GM12878 (cell line): ENCODE results near the gene ANLN. TPM values are rescaled to one million over a fixed set of nuclear protein-coding genes. Genes with fewer than 3 reads are reported as not detected.

Experiments used
- ATAC-seq: fragments of 200-7000 bp; cut with Tn5 transposase; 3 replicates; pipeline ENCODE4 v1.9.1; 2020; ENCODE audit warnings: mild to moderate bottlenecking, moderate library complexity
- BruUV-seq: library from RNA; stranded (reverse); fragments of 400-500 nt; replicated peaks from 2 replicates; lab custom pipeline; 2021; lab: Mats Ljungman, UMichigan
- CTCF ChIA-PET: fragments of 300-600 bp; sonication (Branson Sonifier 250); formaldehyde crosslinking; extraction: SDS; loops from one replicate; lab custom pipeline; 2021; ENCODE audit warnings: inconsistent platforms; lab: Yijun Ruan, JAX
- POLR2A ChIA-PET: fragments of 350-600 bp; formaldehyde crosslinking; extraction: SDS; loops from one replicate; lab custom pipeline; 2021; ENCODE audit warnings: inconsistent platforms; lab: Charles Lee
- RAD21 ChIA-PET: fragments of 300-600 bp; sonication (Branson Sonifier 250); formaldehyde crosslinking; loops from one replicate; lab custom pipeline; 2023; ENCODE audit warnings: antibody characterized with exemption; ENCODE audit not compliant: unreplicated experiment; lab: Charles Lee
- SMC1A ChIA-PET: fragments of 300-600 bp; sonication (Branson Sonifier 250); formaldehyde crosslinking; loops from one replicate; lab custom pipeline; 2023; ENCODE audit not compliant: unreplicated experiment, uncharacterized antibody; lab: Charles Lee
- DNase-seq: peaks from one replicate; pipeline ENCODE4 v3.0.0-alpha.2; 2011; ENCODE audit warnings: low read depth, low spot score
- FAIRE-seq: peaks from 3 replicates; lab custom pipeline; 2011; peaks lifted over from hg19 to GRCh38; lab: Jason Lieb, UNC
- H2AFZ ChIP-seq: 2 replicates; pipeline ENCODE4 v1.6.0; 2011; ENCODE audit warnings: low read depth, low read length, control low read depth; ENCODE audit not compliant: control insufficient read depth
- H3K27ac ChIP-seq: 2 replicates; pipeline ENCODE4 v1.5.1; 2011; ENCODE audit warnings: control low read depth; ENCODE audit not compliant: control insufficient read depth, insufficient read depth
- H3K27me3 ChIP-seq, 2 experiments: replicated peaks in 1 of 2; 2 replicates each; pipeline versions ENCODE4 v1.6.0 to v1.6.1; 2011; ENCODE audit warnings: low read length in 1 of 2; ENCODE audit not compliant: control insufficient read depth in 2 of 2, insufficient read depth in 2 of 2
- H3K36me3 ChIP-seq, 2 experiments: 2 replicates each; pipeline ENCODE4 v1.5.1; 2011; ENCODE audit warnings: low read length in 1 of 2; ENCODE audit not compliant: control insufficient read depth in 2 of 2, insufficient read depth in 2 of 2
- H3K4me1 ChIP-seq: 2 replicates; pipeline ENCODE4 v1.6.1; 2011; ENCODE audit warnings: mild to moderate bottlenecking, low read length, moderate library complexity, mixed read lengths; ENCODE audit not compliant: control insufficient read depth, insufficient read depth
- H3K4me2 ChIP-seq: 2 replicates; pipeline ENCODE4 v1.6.0; 2011; ENCODE audit warnings: control low read depth; ENCODE audit not compliant: control insufficient read depth, insufficient read depth
- H3K4me3 ChIP-seq: fragments of 200-600 bp; sonication (generic); 2 replicates; pipeline ENCODE4 v1.5.1; 2016
- H3K79me2 ChIP-seq: 2 replicates; pipeline ENCODE4 v1.6.0; 2011; ENCODE audit warnings: low read length; ENCODE audit not compliant: control insufficient read depth, insufficient read depth
- H3K9ac ChIP-seq: 2 replicates; pipeline ENCODE4 v1.8.0; 2011; ENCODE audit warnings: low read length, control low read depth, mixed read lengths; ENCODE audit not compliant: control insufficient read depth, insufficient read depth
- H3K9me3 ChIP-seq: replicated peaks from 3 replicates; pipeline ENCODE4 v1.5.1; 2011; ENCODE audit warnings: mild to moderate bottlenecking, low read length; ENCODE audit not compliant: control insufficient read depth, insufficient read depth
- H4K20me1 ChIP-seq: 2 replicates; pipeline ENCODE4 v1.6.0; 2011; ENCODE audit not compliant: control insufficient read depth, insufficient read depth
- CHD1 ChIP-seq: IDR thresholded peaks from 2 replicates; pipeline ENCODE4 v1.6.1; 2012; ENCODE audit warnings: low read depth, low read length, improper control_type of control experiment
- CHD2 ChIP-seq: IDR thresholded peaks from 2 replicates; pipeline ENCODE4 v1.6.1; 2011; ENCODE audit warnings: low read depth, low read length, improper control_type of control experiment, borderline replicate concordance
- EED ChIP-seq: sonication (generic); IDR thresholded peaks from 2 replicates; pipeline ENCODE4 v1.6.1; 2016; ENCODE audit warnings: antibody characterized with exemption, low read depth
- FOXM1 ChIP-seq: IDR thresholded peaks from 2 replicates; pipeline ENCODE4 v1.6.1; 2012; ENCODE audit warnings: low read depth, mild to moderate bottlenecking, inconsistent platforms, low read length, moderate library complexity
- MEF2A ChIP-seq: IDR thresholded peaks from 2 replicates; pipeline ENCODE4 v1.6.1; 2011; ENCODE audit warnings: low read depth, mild to moderate bottlenecking, low read length, moderate library complexity; ENCODE audit not compliant: insufficient read depth
- MTA3 ChIP-seq: IDR thresholded peaks from 2 replicates; pipeline ENCODE4 v1.6.1; 2012; ENCODE audit warnings: low read length, inconsistent platforms, borderline replicate concordance
- PAX5 ChIP-seq: IDR thresholded peaks from 2 replicates; pipeline ENCODE4 v1.6.1; 2011; ENCODE audit warnings: low read depth, low read length, borderline replicate concordance
- POLR2A ChIP-seq: IDR thresholded peaks from 2 replicates; pipeline ENCODE4 v1.6.1; 2011; ENCODE audit warnings: low read depth, mild to moderate bottlenecking, low read length
- POU2F2 ChIP-seq: IDR thresholded peaks from 3 replicates; pipeline ENCODE4 v1.6.1; 2011; ENCODE audit warnings: low read depth, mild to moderate bottlenecking, low read length, borderline replicate concordance
- TCF3 ChIP-seq: IDR thresholded peaks from 2 replicates; pipeline ENCODE4 v1.6.1; 2012; ENCODE audit warnings: low read depth, mild to moderate bottlenecking, low read length, borderline replicate concordance; ENCODE audit not compliant: insufficient read depth
- YBX1 ChIP-seq: fragments of 450-650 bp; IDR thresholded peaks from 2 replicates; pipeline ENCODE4 v1.6.1; 2016; ENCODE audit warnings: antibody characterized with exemption
- ZZZ3 ChIP-seq: IDR thresholded peaks from 2 replicates; pipeline ENCODE4 v1.6.1; 2011; ENCODE audit warnings: low read depth; ENCODE audit not compliant: control insufficient read depth, insufficient read length
- WGBS: methylation state at CpG from one replicate; pipeline ENCODE4 v1.1.6; 2016; ENCODE audit warnings: low lambda C conversion rate; ENCODE audit not compliant: insufficient replicate concordance, insufficient coverage; ENCODE audit errors: missing lambda C conversion rate; 5-methylcytosine and 5-hydroxymethylcytosine counted together
- in situ Hi-C: fragments of 300-500 bp; cut with MboI; formaldehyde crosslinking; loops from 9 replicates; pipeline ENCODE4 v1.14.3; 2018; ENCODE audit warnings: mixed read lengths
- intact Hi-C: fragments of 100-400 bp; cut with micrococcal nuclease; formaldehyde crosslinking; loops from one replicate; pipeline ENCODE4 v1.14.2; 2022; ENCODE audit not compliant: unreplicated experiment
- polyA plus RNA-seq, 11 experiments: library from polyadenylated mRNA; depleted of rRNA in 4 of 11; unstranded in 6 of 11; stranded (reverse) in 5 of 11; fragments of >200 nt; fragmentation: Nextera tagmentation in 4 of 11; fragmentation: Illumina TruSeq in 1 of 11; extraction: Ambion mirVana in 4 of 11; extraction: Trizol in 1 of 11; gene quantifications; 1 replicate in 1 of 11; 2 replicates in 10 of 11; pipeline versions ENCODE4 v1.2.1 to v1.2.3, GENCODE V29; 2011 to 2016; ENCODE audit warnings: inconsistent platforms in 2 of 11, missing spikeins in 2 of 11, low read depth in 1 of 11
- total RNA-seq, 4 experiments: library from RNA; depleted of rRNA in 3 of 4; stranded (reverse); fragments of >200 nt in 3 of 4; fragmentation: Illumina TruSeq in 1 of 4; extraction: Trizol in 1 of 4; gene quantifications; 2 replicates each; pipeline versions ENCODE4 v1.2.1 to v1.2.3, GENCODE V29; 2013 to 2021
- TF ChIP-seq, protein P1 (sequence below): fragments of 150-350 bp; IDR thresholded peaks from 2 replicates; pipeline ENCODE4 v1.6.1; 2016; ENCODE audit warnings: low read depth, low read length
- TF ChIP-seq, protein P2 (sequence below): fragments of 450-650 bp; conservative IDR thresholded peaks from 2 replicates; pipeline ENCODE4 v1.6.1; 2017; ENCODE audit warnings: mild to moderate bottlenecking, moderate library complexity

ANLN gene
- total and polyA plus RNA-seq, 10 of the 15 experiments (the other 5 are each of a cell fraction or from before 2014, with no cell fraction given), result 9.5 to 32.1 (median 24.2) TPM

DNA sequence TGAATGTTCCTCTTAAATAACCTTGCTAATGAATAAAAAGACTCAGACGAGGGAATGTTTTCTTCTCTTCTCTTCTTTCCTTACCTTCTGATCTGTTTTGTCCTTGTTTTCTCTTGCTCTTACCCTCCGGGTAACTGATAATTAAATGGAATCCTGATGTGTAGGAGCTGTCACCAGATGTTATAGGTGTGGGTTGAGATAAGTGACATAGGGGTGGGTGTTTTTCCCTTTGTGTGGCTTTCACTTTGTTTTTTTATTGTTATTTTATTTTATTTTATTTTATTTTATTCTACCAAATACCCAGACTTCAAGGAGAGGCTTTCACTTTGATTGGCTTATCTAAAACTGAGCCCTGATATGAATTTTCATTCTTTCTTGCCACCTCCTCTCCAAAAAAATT, 25.5 kb downstream of the ANLN start:
- H3K4me3 ChIP-seq, result no peak overlapping the region
- SMC1A ChIA-PET, result no interaction called here
- no peak for TF ChIP-seq ZZZ3
- TF ChIP-seq, all 136 proteins: peak for 0
- no peak overlapping the region for H3K4me2 ChIP-seq
- H4K20me1 ChIP-seq, result no peaks in the 10 kb centered on the region
- ChIA-PET RAD21 (no interaction called here), POLR2A (no interaction called here), CTCF (interaction anchor here (0.5 to 2.1 kb wide), 2 partner anchors 27 to 89 kb away, joined by 3 to 6 read pairs; no protein-coding TSS in a partner anchor)
- H3K9me3 ChIP-seq, result no peaks in the 10 kb centered on the region
- no peaks in the 10 kb centered on the region for H3K79me2 ChIP-seq
- no peak overlapping the region for H2AFZ ChIP-seq
- ATAC-seq (no peak), FAIRE-seq (no peak), DNase-seq (no peak)
- H3K36me3 ChIP-seq, result peaks cover 10 to 21% of the 10 kb centered on the region in 2 experiments
- H3K27me3 ChIP-seq, result no peaks in the 10 kb centered on the region
- no peak overlapping the region for H3K27ac ChIP-seq
- no peak overlapping the region for H3K9ac ChIP-seq
- intact Hi-C loops (no loop called here), in situ Hi-C loops (no loop called here)
- 71% methylated on average over 2 of the region's 2 CpGs for WGBS
- H3K4me1 ChIP-seq, result no peaks in the 10 kb centered on the region
- no TSS peak for BruUV-seq

DNA sequence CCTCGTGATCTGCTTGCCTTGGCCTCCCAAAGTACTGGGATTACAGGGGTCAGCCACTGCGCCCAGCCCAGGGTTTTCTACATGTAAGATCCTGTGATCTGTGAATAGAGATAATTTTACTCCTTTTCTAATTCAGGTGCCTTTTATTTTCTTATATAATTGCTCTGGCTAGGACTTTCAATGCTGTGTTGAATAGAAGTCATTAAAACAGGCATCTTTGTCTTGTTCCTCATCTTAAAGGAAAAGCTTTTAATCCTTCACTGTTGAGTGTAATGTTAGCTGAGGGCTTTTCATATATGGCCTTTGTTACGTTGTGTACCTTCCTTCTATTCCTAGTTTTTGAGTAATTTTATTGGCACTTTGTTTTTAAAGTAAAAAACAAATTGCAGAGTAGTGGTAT, 26.6 kb downstream of the ANLN start:
- Histone ChIP-seq H3K4me3 (no peak overlapping the region), H3K27ac (no peak overlapping the region), H3K79me2 (no peaks in the 10 kb centered on the region), H3K4me1 (no peaks in the 10 kb centered on the region), H3K4me2 (no peak overlapping the region), H3K27me3 (no peaks in the 10 kb centered on the region), H4K20me1 (no peaks in the 10 kb centered on the region), H3K9ac (no peak overlapping the region), H3K36me3 (peaks cover 8 to 21% of the 10 kb centered on the region in 2 experiments), H2AFZ (no peak overlapping the region), H3K9me3 (no peaks in the 10 kb centered on the region)
- ChIA-PET CTCF (no interaction called here), RAD21 (no interaction called here), POLR2A (no interaction called here), SMC1A (no interaction called here)
- no peak for DNase-seq
- FAIRE-seq, result no peak
- no peak for ATAC-seq
- BruUV-seq, result no TSS peak
- 96% methylated on average over 3 of the region's 3 CpGs for WGBS
- in situ Hi-C loops, result no loop called here
- intact Hi-C loops, result no loop called here
- TF ChIP-seq MTA3 (no peak), PAX5 (no peak), CHD2 (no peak), CHD1 (no peak), POU2F2 (no peak), TCF3 (no peak), EED (no peak), POLR2A (no peak), YBX1 (no peak), FOXM1 (no peak), MEF2A (no peak)
- TF ChIP-seq, protein P1, sequence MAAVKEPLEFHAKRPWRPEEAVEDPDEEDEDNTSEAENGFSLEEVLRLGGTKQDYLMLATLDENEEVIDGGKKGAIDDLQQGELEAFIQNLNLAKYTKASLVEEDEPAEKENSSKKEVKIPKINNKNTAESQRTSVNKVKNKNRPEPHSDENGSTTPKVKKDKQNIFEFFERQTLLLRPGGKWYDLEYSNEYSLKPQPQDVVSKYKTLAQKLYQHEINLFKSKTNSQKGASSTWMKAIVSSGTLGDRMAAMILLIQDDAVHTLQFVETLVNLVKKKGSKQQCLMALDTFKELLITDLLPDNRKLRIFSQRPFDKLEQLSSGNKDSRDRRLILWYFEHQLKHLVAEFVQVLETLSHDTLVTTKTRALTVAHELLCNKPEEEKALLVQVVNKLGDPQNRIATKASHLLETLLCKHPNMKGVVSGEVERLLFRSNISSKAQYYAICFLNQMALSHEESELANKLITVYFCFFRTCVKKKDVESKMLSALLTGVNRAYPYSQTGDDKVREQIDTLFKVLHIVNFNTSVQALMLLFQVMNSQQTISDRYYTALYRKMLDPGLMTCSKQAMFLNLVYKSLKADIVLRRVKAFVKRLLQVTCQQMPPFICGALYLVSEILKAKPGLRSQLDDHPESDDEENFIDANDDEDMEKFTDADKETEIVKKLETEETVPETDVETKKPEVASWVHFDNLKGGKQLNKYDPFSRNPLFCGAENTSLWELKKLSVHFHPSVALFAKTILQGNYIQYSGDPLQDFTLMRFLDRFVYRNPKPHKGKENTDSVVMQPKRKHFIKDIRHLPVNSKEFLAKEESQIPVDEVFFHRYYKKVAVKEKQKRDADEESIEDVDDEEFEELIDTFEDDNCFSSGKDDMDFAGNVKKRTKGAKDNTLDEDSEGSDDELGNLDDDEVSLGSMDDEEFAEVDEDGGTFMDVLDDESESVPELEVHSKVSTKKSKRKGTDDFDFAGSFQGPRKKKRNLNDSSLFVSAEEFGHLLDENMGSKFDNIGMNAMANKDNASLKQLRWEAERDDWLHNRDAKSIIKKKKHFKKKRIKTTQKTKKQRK, result no peak
- TF ChIP-seq, protein P2, sequence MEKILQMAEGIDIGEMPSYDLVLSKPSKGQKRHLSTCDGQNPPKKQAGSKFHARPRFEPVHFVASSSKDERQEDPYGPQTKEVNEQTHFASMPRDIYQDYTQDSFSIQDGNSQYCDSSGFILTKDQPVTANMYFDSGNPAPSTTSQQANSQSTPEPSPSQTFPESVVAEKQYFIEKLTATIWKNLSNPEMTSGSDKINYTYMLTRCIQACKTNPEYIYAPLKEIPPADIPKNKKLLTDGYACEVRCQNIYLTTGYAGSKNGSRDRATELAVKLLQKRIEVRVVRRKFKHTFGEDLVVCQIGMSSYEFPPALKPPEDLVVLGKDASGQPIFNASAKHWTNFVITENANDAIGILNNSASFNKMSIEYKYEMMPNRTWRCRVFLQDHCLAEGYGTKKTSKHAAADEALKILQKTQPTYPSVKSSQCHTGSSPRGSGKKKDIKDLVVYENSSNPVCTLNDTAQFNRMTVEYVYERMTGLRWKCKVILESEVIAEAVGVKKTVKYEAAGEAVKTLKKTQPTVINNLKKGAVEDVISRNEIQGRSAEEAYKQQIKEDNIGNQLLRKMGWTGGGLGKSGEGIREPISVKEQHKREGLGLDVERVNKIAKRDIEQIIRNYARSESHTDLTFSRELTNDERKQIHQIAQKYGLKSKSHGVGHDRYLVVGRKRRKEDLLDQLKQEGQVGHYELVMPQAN, result no peak
